AG04449 (cell line): Measurements from ENCODE around the gene HOXA5.

Source experiments
- CTCF ChIA-PET: fragments of 350-600 bp; formaldehyde crosslinking; extraction: SDS; loops from one replicate; lab custom pipeline; 2021; ENCODE audit warnings: antibody characterized with exemption; lab: Yijun Ruan, JAX
- POLR2A ChIA-PET: fragments of 400-600, 350-600 bp; formaldehyde crosslinking; extraction: SDS; loops from one replicate; lab custom pipeline; 2020; ENCODE audit warnings: antibody characterized with exemption, inconsistent platforms; lab: Yijun Ruan, JAX
- DNase-seq: peaks from one replicate; pipeline ENCODE4 v3.0.0-alpha.2; 2010; ENCODE audit warnings: low read depth, low spot score
- H3K4me3 ChIP-seq: 2 replicates; pipeline ENCODE4 v1.5.1; 2011; ENCODE audit warnings: low read depth, mild to moderate bottlenecking, control low read depth, low read length
- TF ChIP-seq, protein P1 (sequence below): IDR thresholded peaks from one replicate; pipeline ENCODE4 v1.5.1; 2011; ENCODE audit warnings: mild to moderate bottlenecking, moderate library complexity, low read length, control low read depth, inconsistent platforms; ENCODE audit not compliant: insufficient read depth; ENCODE audit errors: missing control alignments

The HOXA5 gene

DNA sequence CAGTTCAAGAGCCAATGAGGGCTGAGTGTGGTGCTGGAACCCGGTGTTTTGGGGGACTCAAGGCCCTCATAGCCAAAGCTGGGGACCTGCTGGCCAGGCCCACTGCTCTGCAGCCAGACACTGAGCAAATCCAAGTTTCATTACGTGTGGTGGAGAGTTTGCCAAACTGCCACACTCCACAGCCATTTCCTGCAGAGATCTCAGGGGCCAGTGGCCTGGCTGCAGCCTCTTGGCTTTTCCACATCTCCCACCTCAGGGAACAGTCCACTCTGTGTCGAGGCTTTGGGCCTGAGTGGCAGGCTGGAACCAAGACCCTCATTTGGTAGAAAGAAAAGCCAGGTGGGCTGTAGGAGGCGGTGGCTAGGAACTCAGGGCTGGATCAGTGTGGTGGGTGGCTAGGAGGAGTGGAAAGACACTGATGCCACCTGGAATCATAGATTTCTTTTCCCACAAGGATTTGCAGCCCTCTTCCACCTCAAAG, 38.4 kb upstream of the HOXA5 start:
- no peak overlapping the region; the same call in 1 of the 2 replicates for H3K4me3 ChIP-seq
- CTCF ChIA-PET = interaction anchor here (0.7 to 1.8 kb wide), 5 partner anchors 8 to 880 kb away, joined by 3 to 4 read pairs (median 3); no protein-coding TSS in a partner anchor
- POLR2A ChIA-PET = interaction anchor here (0.8 to 1.3 kb wide), 2 partner anchors 13 to 19 kb away, joined by 3 to 4 read pairs; no protein-coding TSS in a partner anchor
- TF ChIP-seq, protein P1, sequence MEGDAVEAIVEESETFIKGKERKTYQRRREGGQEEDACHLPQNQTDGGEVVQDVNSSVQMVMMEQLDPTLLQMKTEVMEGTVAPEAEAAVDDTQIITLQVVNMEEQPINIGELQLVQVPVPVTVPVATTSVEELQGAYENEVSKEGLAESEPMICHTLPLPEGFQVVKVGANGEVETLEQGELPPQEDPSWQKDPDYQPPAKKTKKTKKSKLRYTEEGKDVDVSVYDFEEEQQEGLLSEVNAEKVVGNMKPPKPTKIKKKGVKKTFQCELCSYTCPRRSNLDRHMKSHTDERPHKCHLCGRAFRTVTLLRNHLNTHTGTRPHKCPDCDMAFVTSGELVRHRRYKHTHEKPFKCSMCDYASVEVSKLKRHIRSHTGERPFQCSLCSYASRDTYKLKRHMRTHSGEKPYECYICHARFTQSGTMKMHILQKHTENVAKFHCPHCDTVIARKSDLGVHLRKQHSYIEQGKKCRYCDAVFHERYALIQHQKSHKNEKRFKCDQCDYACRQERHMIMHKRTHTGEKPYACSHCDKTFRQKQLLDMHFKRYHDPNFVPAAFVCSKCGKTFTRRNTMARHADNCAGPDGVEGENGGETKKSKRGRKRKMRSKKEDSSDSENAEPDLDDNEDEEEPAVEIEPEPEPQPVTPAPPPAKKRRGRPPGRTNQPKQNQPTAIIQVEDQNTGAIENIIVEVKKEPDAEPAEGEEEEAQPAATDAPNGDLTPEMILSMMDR = no peak
- no peak for DNase-seq

DNA sequence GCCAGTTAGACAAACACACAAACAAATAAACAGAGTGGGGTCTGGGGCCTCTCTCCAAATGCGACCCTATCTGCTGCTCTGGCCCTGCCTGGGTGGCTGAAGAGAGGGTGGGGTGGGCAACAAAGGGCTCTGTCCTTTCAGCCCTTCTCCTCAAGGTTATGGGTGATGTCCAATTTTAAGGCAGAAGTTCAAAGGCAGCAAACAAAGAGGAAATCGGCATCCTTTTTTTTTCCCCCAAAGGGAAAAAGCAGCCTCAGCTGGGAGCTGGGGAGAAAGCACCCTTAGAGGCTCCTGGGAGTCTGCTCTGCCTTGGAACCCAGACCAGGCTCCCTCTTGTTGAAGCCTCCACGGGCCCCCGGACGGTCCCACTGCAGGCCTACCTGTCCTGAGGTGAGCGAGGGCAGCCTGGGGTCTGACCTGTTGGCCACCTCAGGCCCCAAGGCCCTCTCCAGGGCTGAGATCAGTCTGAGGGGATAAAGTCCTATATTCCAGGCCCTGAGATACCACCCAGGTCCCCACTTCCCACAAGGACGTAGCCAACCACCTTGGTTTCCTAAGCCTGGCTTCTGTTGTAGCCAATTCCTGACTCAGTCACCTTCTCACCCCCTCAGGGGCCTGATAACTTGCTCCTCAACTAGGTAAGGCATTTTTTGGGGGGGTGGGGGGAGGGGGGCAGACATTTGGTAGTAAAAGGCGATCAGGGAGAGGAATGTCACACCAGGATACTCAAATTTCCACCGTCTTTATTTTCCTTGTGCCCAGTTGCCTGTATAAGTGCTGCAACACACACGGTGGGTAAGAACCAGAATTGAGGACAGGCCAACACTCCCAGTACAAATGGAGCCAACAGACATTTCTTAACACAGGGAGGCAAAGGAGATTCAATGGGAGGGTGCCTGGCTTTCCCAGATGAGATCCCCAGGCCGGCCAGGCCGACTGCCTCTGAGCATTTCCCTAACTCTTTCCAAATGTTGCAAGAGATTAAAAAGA, 37.2 kb upstream of the HOXA5 start:
- H3K4me3 ChIP-seq = peak overlapping the region; percentile 75
- DNase-seq = no peak
- POLR2A ChIA-PET = interaction anchor here (1.1 to 4.8 kb wide), 4 partner anchors 11 to 84 kb away, joined by 4 to 53 read pairs (median 11); partner anchors contain the start of gene HOXA9

DNA sequence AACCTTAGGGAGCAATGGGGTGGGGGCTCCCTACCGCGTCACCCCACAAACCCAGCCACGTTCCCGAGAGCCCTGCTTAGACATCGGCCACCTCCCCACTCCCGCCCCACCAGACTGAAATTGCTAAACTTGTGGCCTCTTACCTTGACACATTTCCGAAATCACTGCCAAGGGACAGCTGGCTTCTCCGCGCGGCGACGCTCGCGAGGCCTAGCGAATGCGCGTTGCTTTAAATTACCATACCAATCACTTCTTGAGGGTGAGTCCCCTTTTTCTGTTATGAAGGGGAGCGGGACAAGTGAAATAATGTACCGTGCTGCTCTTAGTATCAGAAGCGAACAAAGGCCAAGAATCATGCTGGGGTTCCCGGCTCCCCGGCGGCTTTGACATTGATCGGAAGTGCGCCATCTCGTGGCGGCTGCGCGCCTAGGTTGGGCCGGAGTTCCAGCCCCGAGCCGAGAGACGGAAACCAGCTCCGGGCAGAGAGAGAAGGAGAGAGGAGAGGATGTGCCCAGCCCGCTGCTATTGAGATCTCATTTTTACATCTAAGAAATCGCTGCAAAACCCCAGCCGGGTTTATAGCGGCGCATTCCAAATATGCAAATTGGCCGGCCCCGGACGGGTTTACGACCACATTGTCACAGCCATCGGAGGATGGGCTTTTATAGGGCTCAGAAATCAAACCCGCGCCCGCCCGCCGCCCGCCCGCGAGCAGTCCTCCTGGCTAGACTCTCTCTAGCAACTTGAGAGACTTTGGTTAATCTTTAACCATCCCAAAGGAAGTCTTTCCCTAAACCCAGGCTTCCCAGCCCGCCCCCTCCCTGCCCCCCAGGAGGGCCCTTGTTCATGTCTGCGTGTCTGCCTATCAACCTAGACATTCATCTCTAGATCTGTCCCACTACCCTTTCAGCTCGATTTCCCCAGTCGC, 36.3 kb upstream of the HOXA5 start:
- TF ChIP-seq, protein P1 = peak; percentile 97
- no peak for DNase-seq
- POLR2A ChIA-PET = interaction anchor here (1.1 to 4.8 kb wide), 5 partner anchors 10 to 1323 kb away, joined by 4 to 53 read pairs (median 10); partner anchors contain the start of gene HOXA9
- peak overlapping the region; percentile 75 for H3K4me3 ChIP-seq
- CTCF ChIA-PET = interaction anchor here (0.6 to 9.5 kb wide), 27 partner anchors 8 to 1287 kb away, joined by 3 to 117 read pairs (median 4); partner anchors contain the start of genes HOXA3, HOXA7 and HOXA9

More for the DNA sequence above, 37.2 kb upstream of the HOXA5 start:
- CTCF ChIA-PET = interaction anchor here (0.6 to 9.5 kb wide), 15 partner anchors 9 to 1288 kb away, joined by 3 to 117 read pairs (median 5); partner anchors contain the start of genes HOXA3 and HOXA9
- TF ChIP-seq, protein P1 = no peak

DNA sequence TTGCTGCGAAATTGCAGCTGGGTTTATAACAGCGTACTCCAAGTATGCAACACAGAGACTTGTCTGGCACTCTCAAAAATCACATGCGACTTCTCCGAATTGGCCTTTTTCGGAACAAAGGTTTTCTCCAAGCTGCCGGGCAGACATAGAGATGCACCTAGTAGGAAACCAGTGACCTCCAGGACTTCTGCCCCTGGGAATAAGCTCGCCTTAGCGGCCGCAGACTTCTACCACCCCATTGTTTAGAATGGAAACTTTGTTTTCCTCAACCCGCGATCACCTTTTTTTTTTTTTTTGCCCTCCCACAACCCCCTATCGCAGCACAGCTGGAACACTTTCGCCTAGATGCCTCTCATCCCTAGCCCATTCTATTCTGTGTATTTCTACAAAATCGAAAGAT, 35.5 kb upstream of the HOXA5 start:
- TF ChIP-seq, protein P1 = no peak
- CTCF ChIA-PET = interaction anchor here (0.8 to 9.5 kb wide), 25 partner anchors 9 to 1286 kb away, joined by 3 to 117 read pairs (median 4); partner anchors contain the start of genes HOXA3, HOXA7 and HOXA9
- no peak for DNase-seq
- H3K4me3 ChIP-seq = peak overlapping the region; percentile 75
- POLR2A ChIA-PET = interaction anchor here (0.7 to 4.8 kb wide), 6 partner anchors 10 to 1322 kb away, joined by 4 to 53 read pairs (median 8); partner anchors contain the start of gene HOXA9

DNA sequence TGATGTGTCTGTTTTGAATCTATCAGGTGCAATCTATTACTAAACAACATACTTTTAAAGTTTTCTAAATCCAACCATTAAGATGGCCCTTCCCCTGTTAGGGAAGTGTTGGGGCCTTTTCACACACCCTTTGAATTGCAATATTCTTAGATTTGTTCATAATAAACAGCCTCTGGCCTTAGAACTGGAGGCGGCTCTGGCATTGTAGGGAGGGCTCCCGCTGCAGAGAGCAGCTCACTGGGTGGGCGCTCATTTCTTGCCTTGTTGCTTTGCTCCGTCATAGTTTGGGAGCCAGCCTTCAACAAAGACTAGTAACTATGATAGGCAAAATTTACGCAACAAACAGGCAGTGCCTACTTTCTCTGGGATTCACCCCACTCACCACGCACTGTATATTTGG, 34.9 kb upstream of the HOXA5 start:
- no peak for DNase-seq
- TF ChIP-seq, protein P1 = no peak
- POLR2A ChIA-PET = interaction anchor here (0.7 to 4.8 kb wide), 5 partner anchors 9 to 1321 kb away, joined by 5 to 53 read pairs (median 10); partner anchors contain the start of gene HOXA9
- CTCF ChIA-PET = interaction anchor here (1.1 to 9.5 kb wide), 11 partner anchors 9 to 1286 kb away, joined by 3 to 117 read pairs (median 5); partner anchors contain the start of genes HOXA7 and HOXA9
- H3K4me3 ChIP-seq = peak overlapping the region; percentile 75
